Astrocyte (in vitro differentiated cells and primary cell): ENCODE data around the gene PAPPA2. TPM values are rescaled to one million over a fixed set of nuclear protein-coding genes. Genes with fewer than 3 reads are reported as not detected.

ENCODE experiments used
- DNase-seq: peaks from one replicate; pipeline ENCODE4 v3.0.0-alpha.2; 2010; ENCODE audit warnings: low read depth
- FAIRE-seq: peaks from 2 replicates; lab custom pipeline; 2011; peaks lifted over from hg19 to GRCh38; lab: Jason Lieb, UNC
- H2AFZ ChIP-seq: 2 replicates; pipeline ENCODE4 v1.6.0; 2012; ENCODE audit warnings: low read depth, low read length, inconsistent platforms
- H3K27ac ChIP-seq: 2 replicates; pipeline ENCODE4 v1.5.1; 2011; ENCODE audit warnings: low read depth, low read length, inconsistent platforms
- H3K27me3 ChIP-seq: 2 replicates; pipeline ENCODE4 v1.6.0; 2011; ENCODE audit warnings: low read length, inconsistent platforms; ENCODE audit not compliant: insufficient read depth
- H3K36me3 ChIP-seq: 2 replicates; pipeline ENCODE4 v1.5.1; 2011; ENCODE audit warnings: low read length, inconsistent platforms; ENCODE audit not compliant: insufficient read depth
- H3K4me1 ChIP-seq: 2 replicates; pipeline ENCODE4 v1.5.1; 2011; ENCODE audit warnings: low read length, inconsistent platforms; ENCODE audit not compliant: insufficient read depth
- H3K4me2 ChIP-seq: 2 replicates; pipeline ENCODE4 v1.6.0; 2012; ENCODE audit warnings: low read length, inconsistent platforms
- H3K4me3 ChIP-seq: 2 replicates; pipeline ENCODE4 v1.5.1; 2011; ENCODE audit warnings: low read depth, mild to moderate bottlenecking, low read length, inconsistent platforms; ENCODE audit not compliant: insufficient read depth
- H3K79me2 ChIP-seq: 2 replicates; pipeline ENCODE4 v1.6.0; 2012; ENCODE audit warnings: mild to moderate bottlenecking, low read length, inconsistent platforms; ENCODE audit not compliant: insufficient read depth
- H3K9ac ChIP-seq: 2 replicates; pipeline ENCODE4 v1.6.0; 2012; ENCODE audit warnings: mild to moderate bottlenecking, low read length, inconsistent platforms
- H3K9me3 ChIP-seq: 2 replicates; pipeline ENCODE4 v1.5.1; 2012; ENCODE audit warnings: low read depth, mild to moderate bottlenecking, low read length, inconsistent platforms; ENCODE audit not compliant: insufficient read depth
- H4K20me1 ChIP-seq: 2 replicates; pipeline ENCODE4 v1.6.0; 2012; ENCODE audit warnings: low read length, inconsistent platforms; ENCODE audit not compliant: insufficient read depth
- H3K27ac Mint-ChIP-seq: one replicate; pipeline ENCODE4 v1.8.0; 2021; ENCODE audit warnings: mild to moderate bottlenecking, mixed read lengths; ENCODE audit not compliant: unreplicated experiment
- H3K27me3 Mint-ChIP-seq: one replicate; pipeline ENCODE4 v1.8.0; 2021; ENCODE audit warnings: low read depth, mixed read lengths; ENCODE audit not compliant: unreplicated experiment
- H3K36me3 Mint-ChIP-seq: one replicate; pipeline ENCODE4 v1.8.0; 2021; ENCODE audit warnings: low read depth, mixed read lengths; ENCODE audit not compliant: unreplicated experiment
- H3K4me1 Mint-ChIP-seq: one replicate; pipeline ENCODE4 v1.8.0; 2021; ENCODE audit warnings: low read depth, mixed read lengths; ENCODE audit not compliant: unreplicated experiment
- H3K4me3 Mint-ChIP-seq: one replicate; pipeline ENCODE4 v1.8.0; 2021; ENCODE audit warnings: mild to moderate bottlenecking, moderate library complexity, mixed read lengths; ENCODE audit not compliant: unreplicated experiment
- H3K9me3 Mint-ChIP-seq: one replicate; pipeline ENCODE4 v1.8.0; 2021; ENCODE audit warnings: mild to moderate bottlenecking, mixed read lengths; ENCODE audit not compliant: unreplicated experiment
- EZH2 ChIP-seq: IDR thresholded peaks from 2 replicates; pipeline ENCODE4 v1.6.1; 2012; ENCODE audit warnings: mild to moderate bottlenecking, low read length, inconsistent platforms; ENCODE audit not compliant: insufficient read depth
- total RNA-seq: library from RNA; stranded (reverse); gene quantifications from 2 replicates; pipeline ENCODE4 v1.2.1, GENCODE V29; 2021
- TF ChIP-seq, protein P1 (sequence below): IDR thresholded peaks from 2 replicates; pipeline ENCODE4 v1.5.1; 2011; ENCODE audit warnings: low read depth, mild to moderate bottlenecking, inconsistent platforms, low read length, moderate library complexity; ENCODE audit not compliant: insufficient read depth

The PAPPA2 gene
- total RNA-seq, 1 donor from 2014 or later: 19.0 TPM

DNA sequence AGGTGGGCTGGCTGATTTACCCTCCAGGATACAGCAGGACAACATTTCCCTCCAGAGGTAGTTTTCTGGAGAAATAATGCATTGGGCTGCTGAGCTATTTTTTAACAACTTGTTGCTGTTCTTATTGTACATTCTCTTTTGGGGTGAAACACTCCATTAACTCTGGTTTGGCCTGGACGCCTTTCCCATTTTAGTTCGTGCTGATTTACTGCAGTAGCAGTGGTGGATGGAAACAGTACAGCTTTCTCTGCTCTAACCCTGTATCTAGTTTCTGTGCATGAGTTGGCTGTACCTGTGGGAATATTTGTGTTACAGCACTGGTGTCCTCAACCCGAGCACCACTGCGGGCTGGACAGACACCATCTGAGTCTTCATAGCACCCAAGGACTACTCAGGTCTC is 376.2 kb downstream of the PAPPA2 start:
- Mint-ChIP-seq H3K27me3 (peaks cover 12% of the 10 kb centered on the region), H3K9me3 (no peaks in the 10 kb centered on the region), H3K4me3 (no peak overlapping the region), H3K4me1 (peaks cover 1% of the 10 kb centered on the region), H3K27ac (peak overlapping the region; percentile 60), H3K36me3 (no peaks in the 10 kb centered on the region)
- Histone ChIP-seq H4K20me1 (no peaks in the 10 kb centered on the region), H3K9me3 (no peaks in the 10 kb centered on the region), H3K9ac (no peak overlapping the region), H3K27ac (no peak overlapping the region), H3K4me3 (no peak overlapping the region), H3K4me1 (no peaks in the 10 kb centered on the region), H3K36me3 (no peaks in the 10 kb centered on the region), H3K4me2 (no peak overlapping the region), H3K79me2 (no peaks in the 10 kb centered on the region), H2AFZ (no peak overlapping the region), H3K27me3 (no peaks in the 10 kb centered on the region)
- TF ChIP-seq EZH2: no peak
- TF ChIP-seq, protein P1, sequence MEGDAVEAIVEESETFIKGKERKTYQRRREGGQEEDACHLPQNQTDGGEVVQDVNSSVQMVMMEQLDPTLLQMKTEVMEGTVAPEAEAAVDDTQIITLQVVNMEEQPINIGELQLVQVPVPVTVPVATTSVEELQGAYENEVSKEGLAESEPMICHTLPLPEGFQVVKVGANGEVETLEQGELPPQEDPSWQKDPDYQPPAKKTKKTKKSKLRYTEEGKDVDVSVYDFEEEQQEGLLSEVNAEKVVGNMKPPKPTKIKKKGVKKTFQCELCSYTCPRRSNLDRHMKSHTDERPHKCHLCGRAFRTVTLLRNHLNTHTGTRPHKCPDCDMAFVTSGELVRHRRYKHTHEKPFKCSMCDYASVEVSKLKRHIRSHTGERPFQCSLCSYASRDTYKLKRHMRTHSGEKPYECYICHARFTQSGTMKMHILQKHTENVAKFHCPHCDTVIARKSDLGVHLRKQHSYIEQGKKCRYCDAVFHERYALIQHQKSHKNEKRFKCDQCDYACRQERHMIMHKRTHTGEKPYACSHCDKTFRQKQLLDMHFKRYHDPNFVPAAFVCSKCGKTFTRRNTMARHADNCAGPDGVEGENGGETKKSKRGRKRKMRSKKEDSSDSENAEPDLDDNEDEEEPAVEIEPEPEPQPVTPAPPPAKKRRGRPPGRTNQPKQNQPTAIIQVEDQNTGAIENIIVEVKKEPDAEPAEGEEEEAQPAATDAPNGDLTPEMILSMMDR: no peak
- no peak for DNase-seq
- no peak for FAIRE-seq

DNA sequence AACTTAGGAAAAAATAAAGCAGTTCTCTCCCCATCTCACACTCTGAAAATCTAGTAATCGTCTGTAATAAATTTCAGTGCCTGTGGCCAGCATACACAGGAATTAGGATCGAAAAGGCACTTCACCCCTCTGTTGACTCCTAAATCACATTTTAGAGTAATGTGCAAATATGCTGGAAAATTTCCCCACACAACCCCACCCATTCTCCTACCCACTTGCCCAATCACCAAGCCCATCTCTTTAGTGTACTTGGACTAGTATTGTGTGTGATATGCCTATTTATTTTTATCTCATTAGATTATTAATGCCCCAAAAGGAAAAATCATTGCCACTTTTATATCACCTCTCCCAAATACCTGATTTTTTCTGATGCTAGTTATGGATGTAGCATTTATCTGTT is 378.3 kb downstream of the PAPPA2 start:
- Histone ChIP-seq H3K36me3 (no peaks in the 10 kb centered on the region), H3K9me3 (no peaks in the 10 kb centered on the region), H3K79me2 (no peaks in the 10 kb centered on the region), H3K27ac (no peak overlapping the region), H3K27me3 (no peaks in the 10 kb centered on the region), H3K4me2 (no peak overlapping the region), H4K20me1 (no peaks in the 10 kb centered on the region), H3K4me3 (no peak overlapping the region), H3K4me1 (no peaks in the 10 kb centered on the region), H3K9ac (no peak overlapping the region), H2AFZ (no peak overlapping the region)
- Mint-ChIP-seq H3K4me1 (peaks cover 1% of the 10 kb centered on the region), H3K27ac (no peak overlapping the region), H3K9me3 (no peaks in the 10 kb centered on the region), H3K4me3 (no peak overlapping the region), H3K27me3 (peaks cover 13% of the 10 kb centered on the region), H3K36me3 (no peaks in the 10 kb centered on the region)
- no peak for DNase-seq
- FAIRE-seq: no peak
- TF ChIP-seq, protein P1: no peak
- TF ChIP-seq EZH2: no peak

DNA sequence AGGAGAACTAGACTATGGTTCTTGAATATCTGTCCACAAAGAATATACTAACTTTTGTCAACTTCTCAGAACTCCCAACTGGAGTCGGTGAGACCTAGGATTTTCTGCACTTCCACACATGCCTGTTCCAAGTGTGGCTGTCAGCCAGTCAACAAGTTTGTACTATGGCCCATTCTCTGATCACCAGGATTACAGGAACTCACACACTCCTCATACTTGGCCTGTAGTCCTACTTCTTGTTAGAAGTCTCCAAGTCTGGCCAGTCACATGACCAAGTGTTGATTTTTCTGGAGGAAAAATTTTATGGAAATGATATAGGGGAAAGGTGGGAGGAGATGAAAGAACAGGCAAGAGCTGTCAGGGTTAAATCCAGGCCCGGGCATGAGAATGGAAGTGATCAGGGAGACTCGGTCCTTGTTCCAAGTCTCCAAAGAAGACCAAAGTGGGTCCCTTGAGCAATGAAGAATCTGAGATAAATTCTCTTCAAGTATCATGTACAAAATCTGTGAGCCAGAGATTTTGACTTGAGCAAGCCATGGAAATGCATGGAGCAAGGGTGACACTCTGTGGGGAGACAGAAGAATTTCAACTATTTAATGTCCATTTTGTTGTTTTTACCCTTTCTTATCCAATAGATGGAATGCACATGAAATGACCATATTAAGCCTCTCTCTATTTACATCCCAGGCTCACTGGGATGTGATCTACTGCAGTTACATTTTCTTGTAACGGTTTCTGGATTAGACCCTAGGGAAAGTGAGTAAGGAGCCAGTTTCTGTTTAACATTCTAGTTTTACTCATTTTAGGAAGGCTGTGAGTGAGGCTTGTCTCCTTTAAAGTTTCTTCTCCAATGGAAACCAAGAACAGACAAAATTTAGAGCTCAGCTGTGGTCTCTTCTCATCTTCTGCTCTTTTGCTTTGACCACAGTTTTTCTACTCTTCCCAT is 380.6 kb downstream of the PAPPA2 start:
- peaks cover 13% of the 10 kb centered on the region for H3K27me3 Mint-ChIP-seq
- no peak overlapping the region for H3K4me2 ChIP-seq
- H3K4me3 Mint-ChIP-seq: no peak overlapping the region
- H3K9me3 Mint-ChIP-seq: no peaks in the 10 kb centered on the region
- H3K27me3 ChIP-seq: no peaks in the 10 kb centered on the region
- no peak overlapping the region for H3K9ac ChIP-seq
- H3K27ac ChIP-seq: no peak overlapping the region
- no peak for TF ChIP-seq EZH2
- TF ChIP-seq, protein P1: peak; percentile 54
- no peaks in the 10 kb centered on the region for H3K36me3 ChIP-seq
- H4K20me1 ChIP-seq: no peaks in the 10 kb centered on the region
- H2AFZ ChIP-seq: no peak overlapping the region
- no peaks in the 10 kb centered on the region for H3K9me3 ChIP-seq
- FAIRE-seq: no peak
- H3K27ac Mint-ChIP-seq: no peak overlapping the region
- H3K79me2 ChIP-seq: no peaks in the 10 kb centered on the region
- peak; percentile 32 for DNase-seq
- H3K4me3 ChIP-seq: no peak overlapping the region
- H3K36me3 Mint-ChIP-seq: no peaks in the 10 kb centered on the region
- H3K4me1 Mint-ChIP-seq: peaks cover 1% of the 10 kb centered on the region
- no peaks in the 10 kb centered on the region for H3K4me1 ChIP-seq
